Kidney (tissue), 14 donors: Measurements from ENCODE around the gene SLC29A1. TPM values are rescaled to one million over a fixed set of nuclear protein-coding genes. Genes with fewer than 3 reads are reported as not detected.

Source experiments
- DNase-seq, 5 donors: peaks; one replicate each; pipeline ENCODE4 v3.0.0-alpha.2; 2013 to 2020
- FAIRE-seq: peaks from 2 replicates; lab custom pipeline; 2012; peaks lifted over from hg19 to GRCh38; lab: Jason Lieb, UNC
- H3K27ac ChIP-seq, 2 donors: one replicate each; pipeline ENCODE4 v1.7.0; 2013; ENCODE audit warnings: low read depth in 2 of 2, low read length in 2 of 2, inconsistent platforms in 1 of 2
- H3K27me3 ChIP-seq: one replicate; pipeline ENCODE4 v1.7.1; 2013; ENCODE audit warnings: low read length, inconsistent platforms; ENCODE audit not compliant: control insufficient read depth, insufficient read depth
- H3K36me3 ChIP-seq, 3 donors: one replicate each; pipeline versions ENCODE4 v1.7.0 to v1.7.1; 2013; ENCODE audit warnings: low read length in 3 of 3, control low read depth in 1 of 3, inconsistent platforms in 1 of 3; ENCODE audit not compliant: insufficient read depth in 3 of 3, control insufficient read depth in 2 of 3
- H3K4me1 ChIP-seq, 3 donors: one replicate each; pipeline versions ENCODE4 v1.7.0 to v1.7.1; 2013; ENCODE audit warnings: low read length in 3 of 3, inconsistent platforms in 1 of 3, low read depth in 1 of 3; ENCODE audit not compliant: control insufficient read depth in 2 of 3, insufficient read depth in 2 of 3
- H3K4me3 ChIP-seq, 3 donors: one replicate each; pipeline versions ENCODE4 v1.7.0 to v1.8.1; 2013; ENCODE audit warnings: low read length in 3 of 3, control low read depth in 1 of 3, inconsistent platforms in 1 of 3
- H3K9ac ChIP-seq, 3 donors: one replicate each; pipeline versions ENCODE4 v1.7.0 to v1.7.1; 2013; ENCODE audit warnings: low read length in 3 of 3, control low read depth in 1 of 3, inconsistent platforms in 1 of 3
- H3K9me3 ChIP-seq, 3 donors: one replicate each; pipeline versions ENCODE4 v1.7.0 to v1.7.1; 2013; ENCODE audit warnings: low read length in 3 of 3, control low read depth in 1 of 3, inconsistent platforms in 1 of 3; ENCODE audit not compliant: control insufficient read depth in 2 of 3, insufficient read depth in 1 of 3
- intact Hi-C: fragments of 100-400 bp; cut with DNase I; formaldehyde crosslinking; loops from one replicate; pipeline ENCODE4 v1.11.1; 2022
- polyA plus RNA-seq: library from polyadenylated mRNA; stranded (reverse); fragments of 350-450 nt; fragmentation: Illumina TruSeq; extraction: RNeasy Lipid Tissue Mini Kit (QIAGEN cat#74804); gene quantifications from one replicate; pipeline ENCODE4 v1.2.3, GENCODE V29; 2014; ENCODE audit warnings: low read depth, low replicate concordance; ENCODE audit not compliant: insufficient read depth
- total RNA-seq: library from RNA; stranded (reverse); fragmentation: NEBNext Ultra II Directional; extraction: Animal tissue kit (Norgen Biotek cat#: 25700); gene quantifications from one replicate; pipeline ENCODE4 v1.2.1, GENCODE V29; 2021
- TF ChIP-seq, protein P1 (sequence below): IDR thresholded peaks from 3 replicates; pipeline ENCODE4 v1.5.1; 2012; ENCODE audit warnings: mild to moderate bottlenecking, moderate library complexity, borderline replicate concordance; ENCODE audit not compliant: insufficient read depth; ENCODE audit errors: extremely low read depth
- donor health status: control.
- donor health status: control.
- donor health status: control.
- donor health status: control.
- donor health status: control.
- donor health status: DM: yes; HTN: yes; CAD: no.
- donor health status: Normal renal cell carcinoma (clear cell type).

The SLC29A1 gene
- total and polyA plus RNA-seq, 2 donors from 2014 or later: 50.1 to 74.6 TPM

DNA sequence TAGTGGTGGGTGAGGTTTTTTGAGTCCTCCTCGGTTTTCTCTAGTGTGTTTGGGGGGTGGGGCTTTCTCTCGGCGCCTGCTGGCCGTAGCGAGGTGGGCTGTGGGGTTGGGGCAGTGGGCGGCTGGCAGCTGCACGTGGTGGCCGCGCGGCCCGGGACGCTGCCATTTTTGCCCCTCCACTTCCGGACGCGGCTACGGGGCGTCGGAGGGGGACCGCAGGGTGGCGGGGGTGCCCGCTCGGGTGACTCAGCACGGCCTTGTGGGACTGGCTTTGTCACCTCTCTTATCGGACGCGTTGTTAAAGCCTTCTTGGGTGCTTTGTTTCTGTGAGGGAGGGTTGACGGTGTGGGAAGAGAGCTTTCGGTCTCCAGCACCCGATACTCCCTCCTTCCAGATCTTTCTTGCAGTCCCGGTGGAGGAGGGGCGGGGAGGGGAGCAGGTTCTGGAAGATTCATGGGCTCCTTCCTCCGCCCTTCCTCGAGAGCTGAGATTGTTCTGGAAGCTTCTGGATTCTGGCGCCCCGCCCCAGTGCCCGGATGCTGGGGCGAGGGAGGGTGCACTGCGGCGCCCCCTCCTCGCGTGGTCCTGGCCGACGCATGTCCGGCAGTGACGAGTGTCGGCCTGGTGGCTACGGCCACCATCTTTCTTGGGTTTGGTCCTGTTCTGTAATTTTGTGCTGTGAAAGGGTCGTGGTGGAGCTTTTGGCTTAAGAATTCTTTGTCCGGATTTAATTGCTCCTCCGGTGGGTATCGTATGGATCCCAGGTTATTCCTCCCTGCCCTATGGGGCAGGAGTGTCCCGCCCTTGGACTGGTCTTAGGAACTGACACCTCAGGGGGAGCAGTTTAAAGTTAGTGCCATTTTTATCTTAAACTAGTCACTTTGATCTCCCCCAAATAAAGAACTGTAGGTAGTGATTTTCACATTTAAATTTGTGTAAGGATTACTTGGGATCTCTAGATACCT is 24.2 kb downstream of the SLC29A1 start:
- Histone ChIP-seq H3K27me3 (no peaks in the 10 kb centered on the region), H3K9ac (peak overlapping the region; percentile 97 to 100 (median 100)), H3K9me3 (no peaks in the 10 kb centered on the region), H3K4me1 (peaks cover 0 to 10% (median 0%) of the 10 kb centered on the region in 3 donors), H3K27ac (peak overlapping the region; percentile 99 to 100), H3K36me3 (peaks cover 20 to 39% (median 21%) of the 10 kb centered on the region in 3 donors), H3K4me3 (peak overlapping the region; percentile 97 to 100 (median 99))
- intact Hi-C loops: no loop called here
- TF ChIP-seq, protein P1, sequence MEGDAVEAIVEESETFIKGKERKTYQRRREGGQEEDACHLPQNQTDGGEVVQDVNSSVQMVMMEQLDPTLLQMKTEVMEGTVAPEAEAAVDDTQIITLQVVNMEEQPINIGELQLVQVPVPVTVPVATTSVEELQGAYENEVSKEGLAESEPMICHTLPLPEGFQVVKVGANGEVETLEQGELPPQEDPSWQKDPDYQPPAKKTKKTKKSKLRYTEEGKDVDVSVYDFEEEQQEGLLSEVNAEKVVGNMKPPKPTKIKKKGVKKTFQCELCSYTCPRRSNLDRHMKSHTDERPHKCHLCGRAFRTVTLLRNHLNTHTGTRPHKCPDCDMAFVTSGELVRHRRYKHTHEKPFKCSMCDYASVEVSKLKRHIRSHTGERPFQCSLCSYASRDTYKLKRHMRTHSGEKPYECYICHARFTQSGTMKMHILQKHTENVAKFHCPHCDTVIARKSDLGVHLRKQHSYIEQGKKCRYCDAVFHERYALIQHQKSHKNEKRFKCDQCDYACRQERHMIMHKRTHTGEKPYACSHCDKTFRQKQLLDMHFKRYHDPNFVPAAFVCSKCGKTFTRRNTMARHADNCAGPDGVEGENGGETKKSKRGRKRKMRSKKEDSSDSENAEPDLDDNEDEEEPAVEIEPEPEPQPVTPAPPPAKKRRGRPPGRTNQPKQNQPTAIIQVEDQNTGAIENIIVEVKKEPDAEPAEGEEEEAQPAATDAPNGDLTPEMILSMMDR: no peak
- DNase-seq (peak; percentile 68 to 93 (median 85)), FAIRE-seq (no peak)

DNA sequence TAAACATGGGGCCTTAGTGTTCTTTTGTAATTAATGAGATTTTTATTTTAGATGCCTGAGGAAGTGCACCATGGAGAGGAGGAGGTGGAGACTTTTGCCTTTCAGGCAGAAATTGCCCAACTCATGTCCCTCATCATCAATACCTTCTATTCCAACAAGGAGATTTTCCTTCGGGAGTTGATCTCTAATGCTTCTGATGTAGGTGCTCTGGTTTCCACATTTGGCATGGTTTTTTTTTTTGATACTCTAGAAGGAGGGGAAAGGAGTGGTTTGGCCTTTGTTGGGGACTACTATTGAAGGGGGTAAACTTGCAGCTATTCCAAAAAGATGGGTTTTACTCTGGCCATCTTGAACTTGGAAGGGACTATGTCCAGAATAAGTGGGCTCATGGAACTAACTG is 25.2 kb downstream of the SLC29A1 start:
- no peaks in the 10 kb centered on the region for H3K9me3 ChIP-seq
- no peaks in the 10 kb centered on the region for H3K27me3 ChIP-seq
- peak overlapping the region in 2 of 3 donors; percentile 3 to 100 for H3K9ac ChIP-seq
- H3K27ac ChIP-seq: peak overlapping the region in 1 of 2 donors; percentile 100
- peaks cover 20 to 46% (median 31%) of the 10 kb centered on the region in 3 donors for H3K36me3 ChIP-seq
- TF ChIP-seq, protein P1: no peak
- no peak for DNase-seq
- H3K4me3 ChIP-seq: peak overlapping the region; percentile 97 to 100 (median 99)
- no peak for FAIRE-seq
- H3K4me1 ChIP-seq: peaks cover 0 to 10% (median 0%) of the 10 kb centered on the region in 3 donors
- intact Hi-C loops: no loop called here

DNA sequence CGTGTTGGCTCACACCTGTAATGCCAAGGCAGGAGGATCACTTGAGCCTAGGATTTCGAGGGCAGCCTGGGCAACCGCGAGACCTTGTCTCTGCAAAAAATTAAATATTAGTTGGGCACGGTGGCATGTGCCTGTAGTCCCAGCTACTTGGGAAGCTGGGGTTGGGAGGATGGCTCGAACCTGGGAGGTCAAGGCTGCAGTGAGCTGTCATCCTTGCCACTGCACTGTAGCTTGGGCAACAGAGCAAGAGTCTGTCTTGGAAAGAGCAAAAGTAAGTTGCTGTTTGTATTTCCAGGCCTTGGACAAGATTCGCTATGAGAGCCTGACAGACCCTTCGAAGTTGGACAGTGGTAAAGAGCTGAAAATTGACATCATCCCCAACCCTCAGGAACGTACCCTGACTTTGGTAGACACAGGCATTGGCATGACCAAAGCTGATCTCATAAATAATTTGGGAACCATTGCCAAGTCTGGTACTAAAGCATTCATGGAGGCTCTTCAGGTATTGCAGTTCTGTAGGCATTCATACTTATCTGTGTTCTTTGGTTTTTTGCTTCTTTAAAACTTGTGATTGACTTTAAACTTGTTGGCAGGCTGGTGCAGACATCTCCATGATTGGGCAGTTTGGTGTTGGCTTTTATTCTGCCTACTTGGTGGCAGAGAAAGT is 25.8 kb downstream of the SLC29A1 start:
- Histone ChIP-seq H3K27ac (no peak overlapping the region), H3K4me1 (peaks cover 0 to 10% (median 0%) of the 10 kb centered on the region in 3 donors), H3K27me3 (no peaks in the 10 kb centered on the region), H3K9me3 (no peaks in the 10 kb centered on the region), H3K4me3 (peak overlapping the region in 1 of 3 donors; percentile 100), H3K9ac (no peak overlapping the region), H3K36me3 (peaks cover 20 to 49% (median 35%) of the 10 kb centered on the region in 3 donors)
- no peak for DNase-seq
- no peak for FAIRE-seq
- TF ChIP-seq, protein P1: no peak
- intact Hi-C loops: no loop called here
